Measurements from ENCODE around the gene LRRC37A2. TPM values are rescaled to one million over a fixed set of nuclear protein-coding genes. Genes with fewer than 3 reads are reported as not detected.
A peak's percentile ranks its signal among the peaks of the same experiment; 100 is the strongest.
"Not testable (repeated sequence)": the region's sequence is repeated elsewhere in the genome, so short reads cannot be mapped to it uniquely, and the experiment has no call there.

The LRRC37A2 gene
- 8.9 to 11.3 TPM (median 9.1 TPM) in 3 replicates for total RNA-seq
- long read RNA-seq, full-length matches to known transcripts, result 2 of 6 reads
- long read RNA-seq, partial matches to known transcripts, result 0 of 6 reads
- long read RNA-seq, other reads (novel, unspliced or antisense), result 4 of 6 reads

GRCh38 chr17:46512168-46512567 lies at the start of gene LRRC37A2:
Gene LRRC37A2, plus strand, starts transcription at chr17:46512468. Its CDS starts 245 bp downstream, at chr17:46512713.
- not testable (repeated sequence) for H3K27me3 Mint-ChIP-seq (ENCODE audit: low read depth); H3K4me1 Mint-ChIP-seq (ENCODE audit: low read depth); H3K4me3 Mint-ChIP-seq (ENCODE audit: unreplicated experiment); H3K9me3 Mint-ChIP-seq (ENCODE audit: low read depth); DNase-seq (ENCODE audit: low spot score); H3K27ac Mint-ChIP-seq (ENCODE audit: unreplicated experiment); H3K36me3 Mint-ChIP-seq (ENCODE audit: low read depth)

- not testable (repeated sequence) for H3K27me3 Mint-ChIP-seq (ENCODE audit: low read depth); H3K4me1 Mint-ChIP-seq (ENCODE audit: low read depth); H3K36me3 Mint-ChIP-seq (ENCODE audit: low read depth); H3K27ac Mint-ChIP-seq (ENCODE audit: unreplicated experiment); H3K9me3 Mint-ChIP-seq (ENCODE audit: low read depth); H3K4me3 Mint-ChIP-seq (ENCODE audit: unreplicated experiment); DNase-seq (ENCODE audit: low spot score)
Measured at GRCh38 chr17:46467618-46468017, 44.6 kb upstream of the LRRC37A2 start.

DNA sequence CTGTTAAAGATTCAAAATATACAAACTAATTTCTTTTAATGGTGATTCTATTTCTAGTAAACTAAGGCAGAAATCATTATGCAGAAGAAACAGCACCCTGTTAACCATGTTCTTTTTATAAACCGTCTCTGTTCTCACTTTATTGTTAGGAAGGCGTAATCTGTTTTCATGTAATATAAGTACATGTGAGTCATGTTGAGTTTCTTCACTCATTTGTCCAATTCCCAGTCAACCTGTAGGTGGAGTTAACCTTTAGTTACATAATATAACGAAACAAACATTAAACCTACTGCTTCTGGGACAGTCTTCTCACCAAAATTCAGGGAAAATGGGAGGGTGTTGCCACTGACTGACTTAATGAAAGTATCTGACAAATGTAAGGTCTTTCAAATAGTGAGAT lies 37.8 kb upstream of the LRRC37A2 start:
- not testable (repeated sequence) for H3K36me3 Mint-ChIP-seq (ENCODE audit: low read depth); DNase-seq (ENCODE audit: low spot score); H3K27me3 Mint-ChIP-seq (ENCODE audit: low read depth); H3K4me1 Mint-ChIP-seq (ENCODE audit: low read depth); H3K9me3 Mint-ChIP-seq (ENCODE audit: low read depth); H3K27ac Mint-ChIP-seq (ENCODE audit: unreplicated experiment); H3K4me3 Mint-ChIP-seq (ENCODE audit: unreplicated experiment)

GRCh38 chr17:46475583-46475982 lies 36.7 kb upstream of the LRRC37A2 start:
- not testable (repeated sequence) for H3K36me3 Mint-ChIP-seq (ENCODE audit: low read depth)

GRCh38 chr17:46478823-46479222 lies 33.4 kb upstream of the LRRC37A2 start:
- not testable (repeated sequence) for H3K27me3 Mint-ChIP-seq (ENCODE audit: low read depth); H3K36me3 Mint-ChIP-seq (ENCODE audit: low read depth); H3K9me3 Mint-ChIP-seq (ENCODE audit: low read depth); H3K27ac Mint-ChIP-seq (ENCODE audit: unreplicated experiment); H3K4me3 Mint-ChIP-seq (ENCODE audit: unreplicated experiment); DNase-seq (ENCODE audit: low spot score); H3K4me1 Mint-ChIP-seq (ENCODE audit: low read depth)

More at GRCh38 chr17:46475583-46475982, 36.7 kb upstream of the LRRC37A2 start:
- not testable (repeated sequence) for H3K9me3 Mint-ChIP-seq (ENCODE audit: low read depth); DNase-seq (ENCODE audit: low spot score); H3K4me1 Mint-ChIP-seq (ENCODE audit: low read depth); H3K27ac Mint-ChIP-seq (ENCODE audit: unreplicated experiment); H3K27me3 Mint-ChIP-seq (ENCODE audit: low read depth); H3K4me3 Mint-ChIP-seq (ENCODE audit: unreplicated experiment)

DNA sequence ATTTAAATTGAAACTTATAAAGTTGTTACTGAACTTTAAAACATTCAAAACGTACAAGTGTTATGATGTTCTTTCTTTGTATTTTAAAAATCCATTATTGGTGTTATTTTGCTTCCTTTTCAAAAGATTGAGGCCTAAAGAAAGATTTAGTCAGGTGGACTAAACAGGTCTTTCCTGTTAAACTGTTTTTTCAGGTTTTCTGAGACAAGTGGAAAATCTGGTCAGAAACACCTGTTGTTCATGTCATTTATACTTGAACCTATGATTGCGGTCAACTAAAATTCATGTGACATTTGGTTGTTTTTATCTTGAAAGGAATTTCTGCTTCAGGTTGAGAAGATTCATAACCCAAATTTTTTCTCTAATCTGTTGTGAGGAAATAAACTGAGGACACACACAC lies 31.0 kb upstream of the LRRC37A2 start:
- DNase-seq (ENCODE audit: low spot score), result not testable (repeated sequence)

DNA sequence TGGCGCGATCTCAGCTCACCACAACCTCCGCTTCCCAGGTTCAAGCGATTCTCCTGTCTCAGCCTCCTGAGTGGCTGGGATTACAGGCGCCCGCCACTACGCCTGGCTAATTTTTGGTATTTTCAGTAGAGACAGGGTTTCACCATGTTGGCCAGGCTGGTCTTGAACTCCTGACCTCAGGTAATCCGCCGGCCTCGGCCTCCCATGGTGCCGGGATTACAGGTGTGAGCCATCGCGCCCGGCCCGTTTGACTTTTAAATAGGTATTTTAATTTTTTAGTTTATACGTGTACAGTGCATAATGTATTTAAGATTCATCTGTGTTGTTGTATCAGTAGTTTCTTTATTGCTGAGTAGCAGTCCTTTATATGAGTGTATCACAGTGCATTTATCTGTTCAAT lies 20.2 kb upstream of the LRRC37A2 start:
- not testable (repeated sequence) for H3K27me3 Mint-ChIP-seq (ENCODE audit: low read depth); H3K4me3 Mint-ChIP-seq (ENCODE audit: unreplicated experiment); H3K36me3 Mint-ChIP-seq (ENCODE audit: low read depth); DNase-seq (ENCODE audit: low spot score); H3K9me3 Mint-ChIP-seq (ENCODE audit: low read depth); H3K4me1 Mint-ChIP-seq (ENCODE audit: low read depth); H3K27ac Mint-ChIP-seq (ENCODE audit: unreplicated experiment)

More for the DNA sequence above, 31.0 kb upstream of the LRRC37A2 start:
- not testable (repeated sequence) for H3K27me3 Mint-ChIP-seq (ENCODE audit: low read depth); H3K27ac Mint-ChIP-seq (ENCODE audit: unreplicated experiment); H3K9me3 Mint-ChIP-seq (ENCODE audit: low read depth); H3K4me3 Mint-ChIP-seq (ENCODE audit: unreplicated experiment); H3K4me1 Mint-ChIP-seq (ENCODE audit: low read depth); H3K36me3 Mint-ChIP-seq (ENCODE audit: low read depth)

DNA sequence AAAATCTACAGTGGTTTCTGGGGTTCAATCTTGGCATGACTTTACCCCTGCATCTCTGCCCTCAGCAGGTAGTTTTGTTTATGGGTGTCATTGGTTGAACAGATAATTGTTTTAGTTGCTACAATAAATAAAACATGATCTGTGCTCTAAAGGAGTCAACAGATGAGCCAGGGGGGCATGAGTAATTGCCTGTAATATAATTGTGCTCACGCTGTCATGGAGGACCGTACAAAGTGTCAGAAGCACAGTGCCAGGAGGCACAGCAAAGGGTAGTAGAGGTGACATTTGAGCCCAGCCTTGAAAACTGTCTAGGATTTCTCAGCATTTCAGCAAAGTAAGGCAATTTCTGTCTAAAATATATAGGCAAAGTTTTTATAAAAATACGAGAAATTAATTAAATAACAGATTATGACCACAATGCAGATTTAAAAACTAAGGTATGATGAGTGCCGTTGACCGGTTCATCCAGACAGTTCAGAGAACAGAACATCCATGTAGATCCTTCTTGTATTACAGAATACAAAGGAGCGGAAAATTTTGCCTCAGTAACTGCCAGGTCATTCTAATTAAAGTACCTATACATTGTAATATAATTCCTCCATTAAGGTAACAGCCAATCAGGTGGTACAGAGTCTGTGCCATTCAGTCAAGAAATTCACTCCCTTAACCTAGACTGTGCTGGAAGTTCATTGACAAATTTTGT lies 12.7 kb upstream of the LRRC37A2 start:
- H3K27ac Mint-ChIP-seq (ENCODE audit: unreplicated experiment); H3K9me3 Mint-ChIP-seq (ENCODE audit: low read depth); H3K36me3 Mint-ChIP-seq (ENCODE audit: low read depth); H3K4me1 Mint-ChIP-seq (ENCODE audit: low read depth); DNase-seq (ENCODE audit: low spot score); H3K4me3 Mint-ChIP-seq (ENCODE audit: unreplicated experiment); H3K27me3 Mint-ChIP-seq (ENCODE audit: low read depth): not testable (repeated sequence)

GRCh38 chr17:46505896-46506295 lies 6.4 kb upstream of the LRRC37A2 start:
- DNase-seq (ENCODE audit: low spot score), result peak; percentile 55
- not testable (repeated sequence) for H3K36me3 Mint-ChIP-seq (ENCODE audit: low read depth); H3K9me3 Mint-ChIP-seq (ENCODE audit: low read depth); H3K4me1 Mint-ChIP-seq (ENCODE audit: low read depth); H3K27me3 Mint-ChIP-seq (ENCODE audit: low read depth); H3K27ac Mint-ChIP-seq (ENCODE audit: unreplicated experiment); H3K4me3 Mint-ChIP-seq (ENCODE audit: unreplicated experiment)

DNA sequence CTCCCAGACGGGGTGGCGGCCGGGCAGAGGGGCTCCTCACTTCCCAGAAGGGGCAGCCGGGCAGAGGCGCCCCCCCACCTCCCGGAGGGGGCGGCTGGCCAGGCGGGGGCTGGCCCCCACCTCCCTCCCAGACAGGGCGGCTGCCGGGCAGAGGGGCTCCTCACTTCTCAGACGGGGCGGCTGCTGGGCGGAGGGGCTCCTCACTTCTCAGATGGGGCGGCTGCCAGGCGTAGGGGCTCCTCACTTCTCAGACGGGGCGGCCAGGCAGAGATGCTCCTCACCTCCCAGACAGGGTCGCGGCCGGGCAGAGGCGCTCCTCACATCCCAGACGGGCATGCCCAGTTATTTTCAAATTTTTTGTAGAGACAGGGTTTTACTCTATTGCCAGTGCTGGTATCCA lies 22.4 kb downstream of the LRRC37A2 start:
- not testable (repeated sequence) for H3K27me3 Mint-ChIP-seq (ENCODE audit: low read depth); H3K36me3 Mint-ChIP-seq (ENCODE audit: low read depth); H3K4me3 Mint-ChIP-seq (ENCODE audit: unreplicated experiment); H3K4me1 Mint-ChIP-seq (ENCODE audit: low read depth); H3K9me3 Mint-ChIP-seq (ENCODE audit: low read depth); H3K27ac Mint-ChIP-seq (ENCODE audit: unreplicated experiment)
- DNase-seq (ENCODE audit: low spot score), result peak; percentile 88

DNA sequence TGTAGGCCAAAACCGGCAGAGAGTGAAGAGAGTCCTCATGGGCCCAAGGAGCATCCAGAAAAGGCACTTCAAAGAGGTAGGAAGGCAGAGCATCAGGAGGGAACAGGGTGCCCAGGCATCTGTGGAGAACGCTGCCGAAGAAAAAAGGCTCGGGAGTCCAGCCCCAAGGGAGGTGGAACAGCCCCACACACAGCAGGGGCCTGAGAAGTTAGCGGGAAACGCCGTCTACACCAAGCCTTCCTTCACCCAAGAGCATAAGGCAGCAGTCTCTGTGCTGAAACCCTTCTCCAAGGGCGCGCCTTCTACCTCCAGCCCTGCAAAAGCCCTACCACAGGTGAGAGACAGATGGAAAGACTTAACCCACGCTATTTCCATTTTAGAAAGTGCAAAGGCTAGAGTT lies 36.3 kb downstream of the LRRC37A2 start:
- peak; percentile 39 for DNase-seq (ENCODE audit: low spot score)
- H3K27ac Mint-ChIP-seq (ENCODE audit: unreplicated experiment); H3K9me3 Mint-ChIP-seq (ENCODE audit: low read depth); H3K27me3 Mint-ChIP-seq (ENCODE audit: low read depth); H3K36me3 Mint-ChIP-seq (ENCODE audit: low read depth); H3K4me1 Mint-ChIP-seq (ENCODE audit: low read depth); H3K4me3 Mint-ChIP-seq (ENCODE audit: unreplicated experiment): not testable (repeated sequence)

DNA sequence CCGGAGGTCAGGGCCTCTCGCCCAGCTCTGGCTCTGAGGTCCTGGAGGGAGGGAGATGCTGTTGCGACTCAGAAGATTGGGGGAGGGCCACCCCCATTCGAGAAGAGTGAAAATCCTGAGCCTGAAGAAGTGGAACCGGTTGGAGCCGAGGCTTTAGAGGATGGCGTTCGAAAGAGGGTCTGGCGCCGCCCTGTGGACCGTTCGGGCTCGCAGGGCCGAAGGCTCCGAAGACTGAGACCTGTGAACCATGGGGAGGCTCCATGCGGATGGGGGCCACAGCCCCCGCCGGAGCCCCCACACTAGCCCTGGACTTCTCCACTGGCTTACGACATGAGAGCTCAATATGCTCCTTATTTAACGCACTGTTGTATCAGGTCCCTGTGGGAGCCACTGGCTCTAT lies 46.9 kb downstream of the LRRC37A2 start:
- not testable (repeated sequence) for DNase-seq (ENCODE audit: low spot score); H3K4me1 Mint-ChIP-seq (ENCODE audit: low read depth); H3K4me3 Mint-ChIP-seq (ENCODE audit: unreplicated experiment); H3K27me3 Mint-ChIP-seq (ENCODE audit: low read depth); H3K36me3 Mint-ChIP-seq (ENCODE audit: low read depth); H3K27ac Mint-ChIP-seq (ENCODE audit: unreplicated experiment); H3K9me3 Mint-ChIP-seq (ENCODE audit: low read depth)

- not testable (repeated sequence) for DNase-seq (ENCODE audit: low spot score); H3K4me3 Mint-ChIP-seq (ENCODE audit: unreplicated experiment); H3K4me1 Mint-ChIP-seq (ENCODE audit: low read depth); H3K36me3 Mint-ChIP-seq (ENCODE audit: low read depth); H3K27me3 Mint-ChIP-seq (ENCODE audit: low read depth); H3K9me3 Mint-ChIP-seq (ENCODE audit: low read depth); H3K27ac Mint-ChIP-seq (ENCODE audit: unreplicated experiment)
Measured at GRCh38 chr17:46560048-46560447, 47.8 kb downstream of the LRRC37A2 start.

All from chondrocyte (in vitro differentiated cells).